ENCODE measurements around the gene ADGRA1.

DNA sequence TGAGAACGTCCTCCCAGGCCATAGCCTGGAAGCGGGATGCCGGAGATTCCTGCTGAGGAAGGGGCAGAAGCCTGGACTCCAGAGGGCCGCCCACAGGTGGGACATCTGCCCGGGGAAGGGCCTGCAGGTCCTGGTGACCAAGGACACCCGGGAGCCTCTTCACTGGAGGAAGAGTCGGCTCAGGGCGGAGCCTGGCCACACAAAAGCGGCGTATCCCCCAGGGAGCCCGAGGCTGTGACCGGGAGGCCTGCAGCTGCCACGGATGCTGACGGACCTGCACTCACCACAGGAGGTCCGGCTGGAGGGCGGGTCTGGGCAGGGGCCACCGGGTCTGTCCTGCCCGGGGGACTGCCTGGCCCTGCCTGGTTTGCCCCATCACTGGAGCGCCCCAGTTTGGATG lies 15.5 kb upstream of the ADGRA1 start:
- TF ChIP-seq, protein P1, sequence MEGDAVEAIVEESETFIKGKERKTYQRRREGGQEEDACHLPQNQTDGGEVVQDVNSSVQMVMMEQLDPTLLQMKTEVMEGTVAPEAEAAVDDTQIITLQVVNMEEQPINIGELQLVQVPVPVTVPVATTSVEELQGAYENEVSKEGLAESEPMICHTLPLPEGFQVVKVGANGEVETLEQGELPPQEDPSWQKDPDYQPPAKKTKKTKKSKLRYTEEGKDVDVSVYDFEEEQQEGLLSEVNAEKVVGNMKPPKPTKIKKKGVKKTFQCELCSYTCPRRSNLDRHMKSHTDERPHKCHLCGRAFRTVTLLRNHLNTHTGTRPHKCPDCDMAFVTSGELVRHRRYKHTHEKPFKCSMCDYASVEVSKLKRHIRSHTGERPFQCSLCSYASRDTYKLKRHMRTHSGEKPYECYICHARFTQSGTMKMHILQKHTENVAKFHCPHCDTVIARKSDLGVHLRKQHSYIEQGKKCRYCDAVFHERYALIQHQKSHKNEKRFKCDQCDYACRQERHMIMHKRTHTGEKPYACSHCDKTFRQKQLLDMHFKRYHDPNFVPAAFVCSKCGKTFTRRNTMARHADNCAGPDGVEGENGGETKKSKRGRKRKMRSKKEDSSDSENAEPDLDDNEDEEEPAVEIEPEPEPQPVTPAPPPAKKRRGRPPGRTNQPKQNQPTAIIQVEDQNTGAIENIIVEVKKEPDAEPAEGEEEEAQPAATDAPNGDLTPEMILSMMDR (conservative IDR thresholded peaks at IDR 0.05; ENCODE audit: low read depth, low read length), result no peak
- no peak for TF ChIP-seq EZH2 (IDR thresholded peaks at IDR 0.05; ENCODE audit: low read length, unreplicated experiment)
- TF ChIP-seq EZH2phosphoT487 (IDR thresholded peaks at IDR 0.05; ENCODE audit: borderline replicate concordance, low read length), result no peak

Measured in PC-3 (cell line).